Fibroblast of skin of right biceps (primary cell): ENCODE measurements around the gene NT5DC2.

Experiments used
- DNase-seq: peaks from one replicate; pipeline ENCODE4 v3.0.0-alpha.2; 2013

Gene NT5DC2

DNA sequence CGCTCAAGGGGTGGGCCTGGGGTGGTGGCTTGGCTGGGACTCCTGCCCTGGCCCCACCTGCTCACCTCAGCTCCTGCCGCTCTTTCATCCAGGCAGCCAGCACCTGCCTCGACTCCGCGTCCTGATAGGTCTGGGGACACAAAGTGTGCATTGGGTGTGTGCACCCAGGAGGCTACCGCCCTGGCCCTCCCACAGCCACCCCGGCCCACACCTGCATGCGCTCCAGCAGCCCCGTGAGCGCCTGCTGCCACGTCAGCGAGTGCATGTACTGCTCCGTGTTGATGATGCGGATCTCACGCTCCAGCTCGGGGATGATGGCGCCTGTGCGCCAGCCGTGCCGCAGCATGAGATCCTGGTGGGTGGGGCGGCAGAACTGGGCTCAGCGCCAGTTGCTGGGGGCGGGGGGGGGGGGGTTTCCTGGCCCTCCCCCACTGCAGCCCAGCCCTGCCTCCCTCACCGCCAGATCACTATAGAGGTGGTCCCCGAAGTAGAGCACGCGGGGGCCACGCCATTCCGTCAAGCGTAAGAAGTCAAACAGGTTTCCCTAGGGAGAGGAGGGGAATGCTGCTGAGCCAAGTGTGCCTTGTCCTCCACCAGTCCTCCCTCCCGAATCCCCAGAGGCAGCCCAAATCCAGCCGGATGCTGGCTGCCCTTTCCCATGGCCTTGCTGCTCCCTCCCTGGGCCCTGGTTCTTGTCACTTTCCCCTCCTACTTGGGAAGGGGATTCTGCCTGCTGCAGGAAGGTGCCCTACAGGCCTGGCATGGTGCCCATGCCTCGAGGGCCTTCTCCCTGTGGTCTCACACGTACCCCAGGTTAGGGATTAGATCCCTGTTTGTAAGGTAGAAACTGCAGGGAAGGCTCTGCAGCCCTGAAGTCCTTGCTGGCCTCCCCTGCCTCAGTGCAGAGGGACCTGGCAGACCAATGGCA lies 8.6 kb downstream of the NT5DC2 start:
- no peak for DNase-seq

DNA sequence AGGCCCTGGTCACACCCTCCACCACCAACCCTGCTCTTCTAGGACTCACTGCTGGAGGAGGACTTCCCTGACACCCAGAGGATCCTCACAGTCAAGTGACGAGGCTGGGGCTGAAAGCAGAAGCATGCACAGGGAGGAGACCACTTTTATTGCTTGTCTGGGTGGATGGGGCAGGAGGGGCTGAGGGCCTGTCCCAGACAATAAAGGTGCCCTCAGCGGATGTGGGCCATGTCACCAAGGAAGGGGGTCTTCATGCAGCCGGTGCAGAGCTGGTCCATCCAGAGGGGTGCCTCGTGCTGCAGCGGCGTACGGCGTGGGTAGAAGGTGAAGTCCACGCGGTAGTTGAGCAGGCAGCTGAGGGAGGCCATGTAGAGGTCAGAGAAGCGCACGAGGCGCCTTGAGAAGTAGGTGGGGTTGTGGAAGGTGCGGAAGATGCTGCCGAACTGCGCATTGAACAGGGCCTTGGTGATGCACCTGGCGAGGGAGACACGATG lies 9.4 kb downstream of the NT5DC2 start:
- DNase-seq = no peak

DNA sequence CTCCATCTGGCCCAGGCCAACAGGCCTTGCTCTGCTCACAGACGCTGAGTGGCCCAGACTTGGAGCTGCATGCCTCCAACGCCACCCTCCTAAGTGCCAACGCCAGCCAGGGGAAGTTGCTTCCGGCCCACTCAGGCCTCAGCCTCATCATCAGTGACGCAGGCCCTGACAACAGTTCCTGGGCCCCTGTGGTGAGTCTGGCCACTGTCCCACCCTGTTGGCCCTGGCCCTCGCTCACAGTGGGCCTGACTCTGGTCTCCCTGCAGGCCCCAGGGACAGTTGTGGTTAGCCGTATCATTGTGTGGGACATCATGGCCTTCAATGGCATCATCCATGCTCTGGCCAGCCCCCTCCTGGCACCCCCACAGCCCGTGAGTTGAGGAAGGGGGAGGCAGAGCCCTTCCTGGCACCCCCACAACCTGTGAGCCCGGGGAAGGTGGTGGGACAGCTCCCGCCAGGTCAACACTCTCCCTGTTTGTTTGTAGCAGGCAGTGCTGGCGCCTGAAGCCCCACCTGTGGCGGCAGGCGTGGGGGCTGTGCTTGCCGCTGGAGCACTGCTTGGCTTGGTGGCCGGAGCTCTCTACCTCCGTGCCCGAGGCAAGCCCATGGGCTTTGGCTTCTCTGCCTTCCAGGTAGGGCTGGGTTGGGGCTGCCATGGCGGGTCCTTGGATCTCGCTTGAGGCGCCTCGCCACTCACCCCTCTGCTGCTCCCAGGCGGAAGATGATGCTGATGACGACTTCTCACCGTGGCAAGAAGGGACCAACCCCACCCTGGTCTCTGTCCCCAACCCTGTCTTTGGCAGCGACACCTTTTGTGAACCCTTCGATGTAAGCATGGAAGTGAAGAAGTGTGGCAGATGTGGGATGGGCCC lies 10.0 kb downstream of the NT5DC2 start:
- no peak for DNase-seq

DNA sequence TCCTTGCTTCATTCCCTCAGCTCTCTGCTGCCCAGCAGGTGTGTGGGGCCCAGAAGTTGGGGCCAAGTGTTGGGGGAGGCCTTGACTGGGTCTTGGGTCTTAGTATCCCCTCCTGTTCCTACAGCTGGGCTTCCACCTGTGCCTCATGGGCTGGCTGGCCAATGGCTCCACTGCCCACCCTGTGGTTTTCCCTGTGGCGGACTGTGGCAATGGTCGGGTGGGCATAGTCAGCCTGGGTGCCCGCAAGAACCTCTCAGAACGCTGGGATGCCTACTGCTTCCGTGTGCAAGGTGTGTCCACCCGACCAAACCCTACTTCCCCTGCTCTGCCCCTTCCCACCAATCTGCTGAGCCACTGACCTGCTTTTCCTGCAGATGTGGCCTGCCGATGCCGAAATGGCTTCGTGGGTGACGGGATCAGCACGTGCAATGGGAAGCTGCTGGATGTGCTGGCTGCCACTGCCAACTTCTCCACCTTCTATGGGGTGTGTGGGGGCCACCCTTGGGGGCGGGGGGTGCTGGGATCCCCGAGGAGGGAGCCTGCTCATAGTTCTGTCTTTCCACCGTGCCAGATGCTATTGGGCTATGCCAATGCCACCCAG lies 10.9 kb downstream of the NT5DC2 start:
- DNase-seq = no peak

DNA sequence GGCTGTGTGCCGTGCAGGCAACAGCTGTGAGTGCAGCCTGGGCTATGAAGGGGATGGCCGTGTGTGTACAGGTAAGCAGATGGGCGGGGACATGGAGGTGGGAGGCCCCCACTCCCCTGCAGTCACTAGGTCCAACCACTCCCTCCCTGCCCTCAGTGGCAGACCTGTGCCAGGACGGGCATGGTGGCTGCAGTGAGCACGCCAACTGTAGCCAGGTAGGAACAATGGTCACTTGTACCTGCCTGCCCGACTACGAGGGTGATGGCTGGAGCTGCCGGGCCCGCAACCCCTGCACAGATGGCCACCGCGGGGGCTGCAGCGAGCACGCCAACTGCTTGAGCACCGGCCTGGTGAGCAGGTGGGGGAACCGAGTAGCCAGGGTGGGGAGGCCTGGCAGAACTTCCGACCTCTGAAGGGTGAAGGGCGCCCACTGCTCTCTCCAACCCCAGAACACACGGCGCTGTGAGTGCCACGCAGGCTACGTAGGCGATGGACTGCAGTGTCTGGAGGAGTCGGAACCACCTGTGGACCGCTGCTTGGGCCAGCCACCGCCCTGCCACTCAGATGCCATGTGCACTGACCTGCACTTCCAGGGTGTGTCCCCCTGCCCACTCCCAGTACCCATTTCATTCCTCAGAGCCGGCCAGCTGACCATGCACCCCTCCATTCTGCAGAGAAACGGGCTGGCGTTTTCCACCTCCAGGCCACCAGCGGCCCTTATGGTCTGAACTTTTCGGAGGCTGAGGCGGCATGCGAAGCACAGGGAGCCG lies 11.6 kb downstream of the NT5DC2 start:
- DNase-seq = no peak

DNA sequence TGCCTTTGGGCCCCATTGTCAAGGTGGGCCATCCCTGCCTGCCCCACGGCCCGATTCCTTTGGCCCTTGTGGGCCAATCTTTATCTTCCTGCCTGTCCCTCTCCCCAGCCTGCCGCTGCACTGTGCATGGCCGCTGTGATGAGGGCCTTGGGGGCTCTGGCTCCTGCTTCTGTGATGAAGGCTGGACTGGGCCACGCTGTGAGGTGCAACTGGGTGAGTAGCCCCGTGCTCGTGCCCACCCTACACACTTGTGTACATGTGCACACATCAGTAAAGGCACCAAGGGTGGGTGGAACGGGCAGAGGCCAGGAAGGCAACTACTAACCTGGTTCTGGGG lies 12.2 kb downstream of the NT5DC2 start:
- no peak for DNase-seq

DNA sequence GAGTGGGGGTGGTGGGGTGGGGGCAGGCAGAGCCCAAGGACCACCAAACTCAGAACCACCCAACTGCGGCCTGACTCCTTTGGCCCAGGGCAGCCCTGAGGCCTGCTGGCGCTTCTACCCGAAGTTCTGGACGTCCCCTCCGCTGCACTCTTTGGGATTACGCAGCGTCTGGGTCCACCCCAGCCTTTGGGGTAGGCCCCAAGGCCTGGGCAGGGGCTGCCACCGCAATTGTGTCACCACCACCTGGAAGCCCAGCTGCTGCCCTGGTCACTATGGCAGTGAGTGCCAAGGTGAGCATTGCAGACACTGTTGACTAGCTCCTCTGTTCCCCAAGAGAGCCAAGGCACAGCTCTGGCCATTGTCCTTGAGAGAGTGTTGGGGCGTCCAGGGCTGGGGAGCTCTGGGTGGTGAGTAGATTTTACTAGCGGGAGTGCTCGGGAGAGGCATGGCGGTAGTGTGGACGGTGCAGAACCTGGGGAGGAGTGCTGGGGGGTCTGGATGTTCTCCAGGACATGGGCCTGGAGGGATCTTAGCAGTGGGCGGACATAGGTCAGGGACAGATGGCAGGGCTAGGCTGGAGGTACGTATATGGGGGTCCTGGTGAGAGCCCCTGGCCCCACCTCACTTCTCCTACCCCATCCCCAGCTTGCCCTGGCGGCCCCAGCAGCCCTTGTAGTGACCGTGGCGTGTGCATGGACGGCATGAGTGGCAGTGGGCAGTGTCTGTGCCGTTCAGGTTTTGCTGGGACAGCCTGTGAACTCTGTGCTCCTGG lies 12.8 kb downstream of the NT5DC2 start:
- no peak for DNase-seq

DNA sequence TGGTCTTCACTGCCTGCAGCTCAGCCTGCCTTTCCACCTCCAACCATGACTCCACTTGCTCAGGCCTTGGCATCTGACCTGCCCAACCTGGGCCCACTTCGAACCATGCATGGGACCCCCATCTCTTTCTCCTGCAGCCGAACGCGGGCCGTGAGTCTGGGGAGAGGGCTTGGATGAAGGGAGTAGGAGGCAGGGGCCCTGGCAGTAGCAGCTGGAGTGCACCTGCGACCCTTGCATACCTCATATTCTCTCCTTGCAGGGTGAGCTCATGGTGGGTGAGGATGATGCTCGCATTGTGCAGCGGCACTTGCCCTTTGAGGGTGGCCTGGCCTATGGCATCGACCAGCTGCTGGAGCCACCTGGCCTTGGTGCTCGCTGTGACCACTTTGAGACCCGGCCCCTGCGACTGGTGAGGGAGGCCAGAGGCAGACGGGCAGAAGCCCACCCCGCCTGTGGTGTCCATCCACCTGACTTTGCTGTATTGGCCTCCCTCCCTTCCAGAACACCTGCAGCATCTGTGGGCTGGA lies 13.5 kb downstream of the NT5DC2 start:
- DNase-seq = no peak

DNA sequence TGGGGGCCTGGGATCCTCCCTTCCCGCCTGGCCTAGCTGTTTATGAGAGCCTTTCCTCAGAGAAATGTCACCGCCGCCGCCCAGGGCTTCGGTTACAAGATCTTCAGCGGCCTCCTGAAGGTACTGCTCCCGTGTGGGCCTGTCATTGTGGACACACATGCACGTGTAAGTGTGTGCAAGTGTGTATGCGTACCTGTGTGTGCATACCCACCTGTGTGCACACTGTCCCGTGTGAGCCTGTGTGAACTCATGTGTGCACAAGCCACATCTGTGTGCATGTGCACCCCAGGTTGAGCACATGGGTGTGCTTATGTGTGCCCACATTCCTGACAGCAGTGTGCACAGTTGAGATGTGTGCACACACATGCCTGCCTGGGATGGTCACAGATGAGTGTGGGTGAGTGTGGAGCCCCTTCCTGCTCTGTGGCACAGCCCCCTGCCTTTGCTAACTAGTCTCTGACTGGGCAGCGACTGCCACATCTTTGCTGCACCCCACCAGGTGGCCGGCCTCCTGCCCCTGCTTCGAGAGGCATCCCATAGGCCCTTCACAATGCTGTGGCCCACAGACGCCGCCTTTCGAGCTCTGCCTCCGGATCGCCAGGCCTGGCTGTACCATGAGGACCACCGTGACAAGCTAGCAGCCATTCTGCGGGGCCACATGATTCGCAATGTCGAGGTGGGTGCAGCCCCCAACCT lies 14.1 kb downstream of the NT5DC2 start:
- no peak for DNase-seq

DNA sequence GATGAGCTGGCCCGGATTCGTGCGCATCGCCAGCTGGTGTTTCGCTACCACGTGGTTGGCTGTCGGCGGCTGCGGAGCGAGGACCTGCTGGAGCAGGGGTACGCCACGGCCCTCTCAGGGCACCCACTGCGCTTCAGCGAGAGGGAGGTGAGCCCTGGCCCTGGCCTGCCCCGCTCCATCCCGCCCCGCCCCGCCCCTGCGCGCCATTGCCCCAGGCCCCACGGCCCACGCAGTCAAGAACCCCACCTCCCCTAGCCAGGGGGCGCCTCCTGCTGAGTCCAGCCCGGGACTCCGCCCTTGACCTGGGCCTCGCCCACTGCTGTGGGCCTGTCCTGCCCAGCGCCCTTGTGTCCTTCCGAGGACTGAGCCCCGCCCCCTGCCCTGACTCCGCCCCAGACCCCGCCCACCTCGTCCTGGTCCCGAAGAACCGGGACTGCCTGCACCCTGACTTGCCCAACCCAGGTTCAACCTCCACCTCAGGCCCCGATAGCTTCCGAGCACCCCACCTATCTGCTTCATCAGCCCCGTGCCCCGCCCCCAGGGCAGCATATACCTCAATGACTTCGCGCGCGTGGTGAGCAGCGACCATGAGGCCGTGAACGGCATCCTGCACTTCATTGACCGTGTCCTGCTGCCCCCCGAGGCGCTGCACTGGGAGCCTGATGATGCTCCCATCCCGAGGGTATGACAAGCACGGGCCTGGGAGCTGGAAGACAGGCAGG lies 14.8 kb downstream of the NT5DC2 start:
- DNase-seq = no peak

DNA sequence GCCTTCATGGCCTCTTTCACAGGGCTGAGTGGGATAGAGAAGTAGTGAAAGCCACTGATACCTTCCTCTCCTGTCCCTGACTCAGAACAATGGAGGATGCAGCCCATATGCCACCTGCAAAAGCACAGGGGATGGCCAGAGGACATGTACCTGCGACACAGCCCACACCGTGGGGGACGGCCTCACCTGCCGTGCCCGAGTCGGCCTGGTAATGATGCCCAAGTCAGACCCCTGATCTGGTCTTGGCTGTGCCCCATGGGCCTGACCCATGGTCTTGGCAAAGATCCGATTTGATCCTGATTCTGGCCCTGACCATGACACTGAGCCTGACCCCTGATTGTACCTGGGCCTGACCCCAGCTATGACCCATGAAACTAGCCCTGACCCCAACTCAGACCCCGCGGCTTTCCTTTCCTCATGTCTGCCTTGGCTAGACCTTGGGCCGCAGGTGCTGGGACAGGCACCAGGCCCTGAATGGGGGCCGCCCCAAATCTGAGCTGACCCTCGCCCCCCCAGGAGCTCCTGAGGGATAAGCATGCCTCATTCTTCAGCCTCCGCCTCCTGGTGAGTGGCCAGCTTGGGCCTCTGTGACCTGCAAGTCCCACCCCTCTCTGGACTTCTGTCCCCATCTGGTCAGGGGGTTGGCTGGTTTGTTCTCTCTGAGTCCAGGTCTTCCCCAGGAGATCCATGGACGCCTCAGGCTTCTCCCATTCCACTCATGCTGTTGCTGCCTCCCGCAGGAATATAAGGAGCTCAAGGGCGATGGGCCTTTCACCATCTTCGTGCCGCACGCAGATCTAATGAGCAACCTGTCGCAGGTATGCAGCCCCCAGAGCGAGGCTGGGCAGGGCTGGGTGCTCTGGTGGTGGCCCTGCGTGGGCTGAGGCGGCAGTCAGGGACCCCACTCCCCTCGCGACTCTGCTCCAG lies 15.6 kb downstream of the NT5DC2 start:
- no peak for DNase-seq

DNA sequence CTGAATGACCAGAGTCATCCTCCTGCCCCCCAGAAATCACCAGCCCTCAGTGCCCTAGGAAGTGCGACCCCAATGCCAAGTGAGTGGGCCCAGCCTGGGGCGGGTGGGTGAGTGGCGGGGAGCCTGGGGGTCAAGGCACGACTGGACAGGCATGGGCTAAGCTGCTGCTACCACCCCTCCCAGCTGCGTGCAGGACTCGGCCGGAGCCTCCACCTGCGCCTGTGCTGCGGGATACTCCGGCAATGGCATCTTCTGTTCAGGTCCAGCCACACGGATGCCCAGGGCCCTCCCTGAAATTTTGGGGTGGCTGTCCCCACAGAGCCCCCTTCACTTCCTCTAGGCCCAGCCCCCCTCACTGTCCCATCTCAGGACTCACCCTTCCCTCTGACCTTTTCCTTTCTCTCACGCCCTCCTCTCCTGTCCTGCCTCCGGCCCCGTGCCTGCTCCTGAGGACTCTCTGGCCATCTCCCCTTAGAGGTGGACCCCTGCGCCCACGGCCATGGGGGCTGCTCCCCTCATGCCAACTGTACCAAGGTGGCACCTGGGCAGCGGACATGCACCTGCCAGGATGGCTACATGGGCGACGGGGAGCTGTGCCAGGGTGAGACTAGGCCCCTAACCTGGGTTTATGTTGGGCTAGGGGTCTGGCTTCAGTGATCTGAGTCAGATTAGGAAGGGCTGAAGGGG lies 17.0 kb downstream of the NT5DC2 start:
- no peak for DNase-seq

DNA sequence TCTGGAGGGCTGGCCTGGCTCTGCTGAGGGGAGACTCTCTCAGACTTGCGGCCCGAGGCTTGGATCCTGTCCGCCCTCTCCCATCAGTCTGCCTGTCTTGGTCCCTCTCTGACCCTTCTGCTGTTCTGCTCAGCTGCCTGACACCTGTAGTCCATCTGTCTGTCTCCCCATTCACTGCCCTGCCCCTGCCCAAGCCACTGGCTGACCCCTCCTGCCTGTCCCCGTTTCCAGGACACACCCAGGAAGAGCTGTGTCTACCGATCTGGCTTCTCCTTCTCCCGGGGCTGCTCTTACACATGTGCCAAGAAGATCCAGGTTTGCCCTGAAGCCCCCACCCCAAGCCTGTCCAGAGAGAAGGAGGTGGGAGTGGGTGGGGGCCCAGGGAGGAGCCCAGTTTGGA lies 18.5 kb downstream of the NT5DC2 start:
- DNase-seq = no peak

DNA sequence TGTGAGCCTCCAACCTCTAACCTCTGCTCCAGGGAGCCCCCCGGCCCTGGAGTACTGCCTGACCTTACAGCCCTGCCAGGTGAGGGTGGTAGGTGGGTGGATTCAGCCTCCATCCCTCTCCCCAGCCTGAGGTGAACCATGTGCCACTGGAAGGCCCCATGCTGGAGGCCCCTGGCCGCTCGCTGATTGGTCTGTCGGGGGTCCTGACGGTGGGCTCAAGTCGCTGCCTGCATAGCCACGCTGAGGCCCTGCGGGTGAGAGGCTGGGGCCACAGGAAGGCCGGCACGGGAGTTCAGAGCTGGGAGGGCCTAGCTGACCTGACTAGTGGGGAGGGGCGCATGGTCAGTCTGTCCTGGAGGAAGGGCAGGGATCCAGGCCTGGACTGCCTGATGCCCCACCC lies 19.1 kb downstream of the NT5DC2 start:
- no peak for DNase-seq

DNA sequence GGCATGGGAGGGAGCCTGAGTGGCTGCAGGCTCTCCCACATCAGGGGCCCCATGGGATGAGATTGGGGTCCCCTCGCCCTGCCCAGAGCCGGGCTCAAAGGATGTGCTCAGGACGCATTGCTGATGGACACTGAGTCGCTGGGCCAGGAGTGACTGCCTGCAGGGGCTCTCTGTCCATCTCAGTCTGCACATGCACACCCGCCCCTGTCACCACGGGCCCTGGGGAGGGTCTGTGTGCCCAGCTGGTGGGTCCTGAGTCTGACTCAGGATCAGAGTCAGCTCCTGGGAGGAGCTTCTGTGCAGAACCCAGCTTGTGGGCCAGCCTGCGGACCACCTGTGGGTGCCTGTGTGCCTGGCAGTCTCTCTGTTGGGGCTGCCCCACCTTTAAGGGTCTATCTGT lies 20.4 kb downstream of the NT5DC2 start:
- DNase-seq = no peak

DNA sequence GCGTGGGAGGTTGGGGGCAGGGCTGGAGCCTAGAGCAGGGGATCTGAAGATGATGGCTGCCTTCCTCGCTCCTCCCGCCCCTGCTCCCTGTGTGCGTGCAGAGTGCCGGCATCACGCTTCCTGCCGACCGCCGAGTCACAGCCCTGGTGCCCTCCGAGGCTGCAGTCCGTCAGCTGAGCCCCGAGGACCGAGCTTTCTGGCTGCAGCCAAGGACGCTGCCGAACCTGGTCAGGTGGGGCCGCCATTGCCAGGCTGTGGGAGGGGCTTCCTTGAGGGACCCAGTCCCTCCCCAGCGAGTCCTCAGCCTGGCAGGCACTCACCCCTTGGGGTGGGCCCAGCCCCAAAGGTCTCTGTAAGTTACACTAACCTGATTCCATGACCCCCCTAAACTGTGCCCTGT lies 20.9 kb downstream of the NT5DC2 start:
- DNase-seq = no peak

DNA sequence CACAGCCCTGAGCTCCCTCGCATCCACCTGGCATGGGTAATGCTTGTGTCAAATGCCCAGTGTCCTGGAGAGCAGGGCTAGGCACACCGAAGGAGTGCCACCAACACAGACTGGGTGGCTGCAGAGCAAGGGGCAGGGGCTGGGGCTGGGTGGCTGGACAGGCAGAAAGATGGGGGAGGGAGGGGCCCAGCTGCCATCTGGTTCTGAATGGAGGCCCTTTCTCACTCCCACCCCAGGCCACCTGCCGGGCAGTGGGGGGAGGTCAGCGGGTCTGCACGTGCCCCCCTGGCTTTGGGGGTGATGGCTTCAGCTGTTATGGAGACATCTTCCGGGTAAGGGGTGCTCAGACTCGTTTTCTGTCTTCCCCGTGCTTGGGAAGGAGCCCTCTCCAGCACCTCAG lies 21.6 kb downstream of the NT5DC2 start:
- no peak for DNase-seq

DNA sequence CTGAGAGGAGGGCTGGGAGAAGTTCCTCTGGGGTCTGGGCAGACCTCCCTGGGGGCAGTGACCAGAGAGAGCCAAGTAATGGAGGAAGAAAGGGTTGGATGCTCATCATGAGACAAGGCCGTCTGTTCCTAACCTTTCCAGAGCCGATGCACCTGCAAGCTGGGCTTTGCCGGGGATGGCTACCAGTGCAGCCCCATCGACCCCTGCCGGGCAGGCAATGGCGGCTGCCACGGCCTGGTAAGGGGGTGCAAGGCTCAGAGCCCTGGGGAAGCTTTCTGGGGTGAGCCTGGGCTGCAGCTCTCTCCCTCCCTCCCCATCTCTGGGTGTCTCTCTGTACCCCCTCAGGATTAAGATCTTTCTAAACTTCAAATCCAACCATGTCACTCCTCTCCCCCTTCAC lies 22.1 kb downstream of the NT5DC2 start:
- DNase-seq = no peak
